ENCODE data around the gene BMP2K. TPM values are rescaled to one million over a fixed set of nuclear protein-coding genes. Genes with fewer than 3 reads are reported as not detected.
A peak's percentile ranks its signal among the peaks of the same experiment; 100 is the strongest.

BMP2K gene
- total RNA-seq, 1 experiment from 2014 or later, result 26.5 TPM

GRCh38 chr4:78936989-78937388, 160.8 kb downstream of the BMP2K start:
- no peak for DNase-seq (ENCODE audit: low read depth)

- peak; percentile 34 for DNase-seq (ENCODE audit: low read depth)
These were observed 161.7 kb downstream of the BMP2K start for GRCh38 chr4:78937837-78938236.

- DNase-seq (ENCODE audit: low read depth), result peak; percentile 4
These were observed 162.3 kb downstream of the BMP2K start for GRCh38 chr4:78938474-78938867.

- DNase-seq (ENCODE audit: low read depth), result peak; percentile 72
These were observed 162.9 kb downstream of the BMP2K start, which contains the start of gene PAQR3 for GRCh38 chr4:78938868-78939666. TSS of gene PAQR3 (minus strand) at chr4:78939438. CDS start at chr4:78939224, 214 bp downstream.

- no peak for DNase-seq (ENCODE audit: low read depth)
These were observed 163.5 kb downstream of the BMP2K start for GRCh38 chr4:78939667-78940008.

GRCh38 chr4:78940752-78941151, 164.6 kb downstream of the BMP2K start:
- DNase-seq (ENCODE audit: low read depth), result no peak

GRCh38 chr4:78944381-78944780, 168.2 kb downstream of the BMP2K start:
- no peak for DNase-seq (ENCODE audit: low read depth)

GRCh38 chr4:78945651-78946179, 169.6 kb downstream of the BMP2K start:
- DNase-seq (ENCODE audit: low read depth), result peak; percentile 42

- DNase-seq (ENCODE audit: low read depth), result no peak
These were observed 173.6 kb downstream of the BMP2K start for GRCh38 chr4:78949735-78950134.

- peak; percentile 38 for DNase-seq (ENCODE audit: low read depth)
These were observed 175.8 kb downstream of the BMP2K start for GRCh38 chr4:78951862-78952472.

GRCh38 chr4:78953231-78953630, 177.1 kb downstream of the BMP2K start:
- DNase-seq (ENCODE audit: low read depth), result no peak

GRCh38 chr4:78953769-78954666, 177.9 kb downstream of the BMP2K start:
- peak; percentile 6 for DNase-seq (ENCODE audit: low read depth)

GRCh38 chr4:78956975-78957374, 180.8 kb downstream of the BMP2K start:
- DNase-seq (ENCODE audit: low read depth), result no peak

GRCh38 chr4:78960926-78961325, 184.8 kb downstream of the BMP2K start:
- no peak for DNase-seq (ENCODE audit: low read depth)

Other genes starting within 250 kb of the BMP2K start
- 38.2 and 47.6 TPM in 2 replicates for gene ANXA3, start 224.6 kb upstream of the BMP2K start, total RNA-seq (2014; rRNA removed; shearing (Covaris generic))
- gene PAQR3, start 163.1 kb downstream of the BMP2K start, total RNA-seq (2014; rRNA removed; shearing (Covaris generic)), result 10.7 and 17.5 TPM in 2 replicates